ENCODE measurements around the gene ZBTB24.

- TF ChIP-seq GATA3 (IDR thresholded peaks at IDR 0.05; ENCODE audit: low read depth, low read length) (no peak), GATA2 (IDR thresholded peaks at IDR 0.05; ENCODE audit: low read depth, low read length) (no peak)
Measured at GRCh38 chr6:109428889-109429477, 54.0 kb downstream of the ZBTB24 start.
